K562 (cell line): ENCODE results near the gene DNAJB1.

Experiments
- SP1 ChIP-seq: sonication (generic); formaldehyde crosslinking; IDR thresholded peaks from 2 replicates; pipeline ENCODE4 v1.8.1; 2022; ENCODE audit warnings: mild to moderate bottlenecking, missing genetic modification reagents
- ZBTB33 ChIP-seq: sonication (generic); formaldehyde crosslinking; IDR thresholded peaks from 2 replicates; pipeline ENCODE4 v1.8.1; 2023; ENCODE audit warnings: mild to moderate bottlenecking, missing genetic modification reagents

GRCh38 chr19:14479309-14479974 lies 38.8 kb downstream of the DNAJB1 start:
- TF ChIP-seq ZBTB33 (no peak), SP1 (CRISPR knock-in tag) (no peak)
